Activated CD4-positive, alpha-beta T cell treated with anti-CD3 and anti-CD28 coated beads for 24 hours (primary cell): ENCODE data around the gene BTBD10.

ENCODE experiments used
- DNase-seq, 2 donors: peaks; one replicate each; pipeline ENCODE4 v3.0.0-alpha.2; 2020; ENCODE audit warnings: low read depth in 2 of 2

Gene BTBD10

GRCh38 chr11:13375798-13376197 lies 87.2 kb downstream of the BTBD10 start:
- no peak for DNase-seq

- no peak for DNase-seq
These were observed 89.8 kb downstream of the BTBD10 start for GRCh38 chr11:13373216-13373615.

GRCh38 chr11:13368041-13368446 lies 95.0 kb downstream of the BTBD10 start:
- DNase-seq, result no peak

- no peak for DNase-seq
These were observed 95.9 kb downstream of the BTBD10 start for GRCh38 chr11:13367115-13367514.

- no peak for DNase-seq
These were observed 96.6 kb downstream of the BTBD10 start for GRCh38 chr11:13366266-13367026.

GRCh38 chr11:13364388-13364787 lies 98.6 kb downstream of the BTBD10 start:
- no peak for DNase-seq

- no peak for DNase-seq
These were observed 100.4 kb downstream of the BTBD10 start for GRCh38 chr11:13362596-13363109.

GRCh38 chr11:13358596-13359270 lies 104.3 kb downstream of the BTBD10 start:
- no peak for DNase-seq

GRCh38 chr11:13357232-13357631 lies 105.8 kb downstream of the BTBD10 start:
- no peak for DNase-seq

- no peak for DNase-seq
These were observed 107.8 kb downstream of the BTBD10 start for GRCh38 chr11:13355191-13355590.

GRCh38 chr11:13354335-13354734 lies 108.7 kb downstream of the BTBD10 start:
- DNase-seq, result no peak

- DNase-seq, result no peak
These were observed 110.3 kb downstream of the BTBD10 start for GRCh38 chr11:13352711-13353110.

- no peak for DNase-seq
These were observed 113.4 kb downstream of the BTBD10 start for GRCh38 chr11:13349581-13349980.

- no peak for DNase-seq
These were observed 114.0 kb downstream of the BTBD10 start for GRCh38 chr11:13349046-13349445.

- no peak for DNase-seq
These were observed 114.7 kb downstream of the BTBD10 start for GRCh38 chr11:13348305-13348704.

- no peak for DNase-seq
These were observed 115.1 kb downstream of the BTBD10 start for GRCh38 chr11:13347901-13348300.

- no peak for DNase-seq
These were observed 116.6 kb downstream of the BTBD10 start for GRCh38 chr11:13346470-13346869.

- no peak for DNase-seq
These were observed 118.2 kb downstream of the BTBD10 start for GRCh38 chr11:13344818-13345217.

- peak; percentile 58 to 65 for DNase-seq
These were observed 118.9 kb downstream of the BTBD10 start for GRCh38 chr11:13343931-13344717.

- DNase-seq, result no peak
These were observed 120.0 kb downstream of the BTBD10 start for GRCh38 chr11:13343067-13343466.

- no peak for DNase-seq
These were observed 122.0 kb downstream of the BTBD10 start for GRCh38 chr11:13341026-13341425.
